ENCODE results near the gene ZNF516.

- TF ChIP-seq POLR2AphosphoS5 (IDR thresholded peaks at IDR 0.05; ENCODE audit: low read depth, low read length) = no peak
- TF ChIP-seq TAF1 (IDR thresholded peaks at IDR 0.05; ENCODE audit: borderline replicate concordance, insufficient read depth, low read length) = no peak
- TF ChIP-seq FOXP2 (optimal IDR thresholded peaks at IDR 0.05; ENCODE audit: borderline replicate concordance, extremely low read depth, extremely low read length, insufficient read depth) = no peak
Observed at GRCh38 chr18:76483780-76484179, 11.3 kb downstream of the ZNF516 start.
